Left ventricle myocardium inferior (tissue), 1 donor: ENCODE measurements around the gene TBX15. TPM values are rescaled to one million over a fixed set of nuclear protein-coding genes. Genes with fewer than 3 reads are reported as not detected.

Experiments used
- DNase-seq: peaks from one replicate; pipeline ENCODE4 v3.0.0-alpha.2; 2020
- H3K27ac ChIP-seq: fragments of 200-600 bp; replicated peaks from 2 replicates; pipeline ENCODE4 v1.8.0; 2021
- H3K27me3 ChIP-seq: fragments of 200-600 bp; 2 replicates; pipeline ENCODE4 v1.8.0; 2021; ENCODE audit warnings: low read depth
- H3K36me3 ChIP-seq: fragments of 200-600 bp; 2 replicates; pipeline ENCODE4 v1.8.0; 2021
- H3K4me1 ChIP-seq: fragments of 200-600 bp; 2 replicates; pipeline ENCODE4 v1.8.0; 2021
- H3K4me3 ChIP-seq: fragments of 200-600 bp; 2 replicates; pipeline ENCODE4 v1.8.0; 2021; ENCODE audit warnings: mild to moderate bottlenecking, moderate library complexity
- H3K9me3 ChIP-seq: fragments of 200-600 bp; replicated peaks from 2 replicates; pipeline ENCODE4 v1.8.0; 2021
- CTCF ChIP-seq: fragments of 200-600 bp; IDR thresholded peaks from 2 replicates; pipeline ENCODE4 v1.8.0; 2021; ENCODE audit warnings: antibody characterized with exemption, mild to moderate bottlenecking, borderline replicate concordance
- intact Hi-C: fragments of 100-400 bp; cut with micrococcal nuclease; formaldehyde crosslinking; loops from one replicate; pipeline ENCODE4 v1.11.0; 2022
- total RNA-seq: library from RNA; stranded (reverse); fragmentation: NEBNext Ultra II Directional; extraction: Animal tissue kit (Norgen Biotek cat#: 25700); gene quantifications from one replicate; pipeline ENCODE4 v1.2.1, GENCODE V29; 2021
- donor health status: DM: no; HTN: yes; CAD: no; lungs with severe emphysema.

Gene TBX15
- total RNA-seq, 1 donor from 2014 or later = 0.63 TPM

GRCh38 chr1:118944546-118944945 lies 43.6 kb downstream of the TBX15 start:
- H3K27me3 ChIP-seq = no peaks in the 10 kb centered on the region
- DNase-seq = no peak
- no peak overlapping the region for H3K27ac ChIP-seq
- H3K36me3 ChIP-seq = no peaks in the 10 kb centered on the region
- H3K9me3 ChIP-seq = no peaks in the 10 kb centered on the region
- no peak for TF ChIP-seq CTCF
- H3K4me3 ChIP-seq = no peak overlapping the region
- no peaks in the 10 kb centered on the region for H3K4me1 ChIP-seq
- intact Hi-C loops = no loop called here

DNA sequence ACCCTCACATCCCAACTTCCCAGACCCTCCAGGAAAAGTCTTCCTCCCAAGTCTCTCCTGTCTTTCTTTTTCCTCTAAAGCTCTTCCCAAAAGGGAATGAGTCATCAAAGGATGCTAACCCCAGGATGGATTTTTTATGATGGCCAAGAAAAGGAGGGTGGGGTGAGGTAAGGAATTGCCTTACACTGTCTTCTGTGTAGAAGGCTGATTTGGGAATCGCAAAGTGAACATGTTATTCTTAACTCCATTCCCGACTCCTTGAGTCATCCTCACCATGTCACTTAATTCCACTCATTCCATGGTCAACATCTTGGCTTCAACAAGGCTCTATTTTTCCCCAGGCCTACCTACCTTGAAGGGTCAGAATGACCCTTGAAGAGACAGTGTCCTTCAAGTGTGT lies 44.0 kb downstream of the TBX15 start:
- no peaks in the 10 kb centered on the region for H3K36me3 ChIP-seq

GRCh38 chr1:118940957-118941356 lies 47.2 kb downstream of the TBX15 start:
- H3K36me3 ChIP-seq = no peaks in the 10 kb centered on the region
- no peaks in the 10 kb centered on the region for H3K27me3 ChIP-seq
- no peaks in the 10 kb centered on the region for H3K4me1 ChIP-seq
- H3K4me3 ChIP-seq = no peak overlapping the region
- DNase-seq = no peak
- intact Hi-C loops = no loop called here
- no peak for TF ChIP-seq CTCF
- H3K9me3 ChIP-seq = no peaks in the 10 kb centered on the region
- no peak overlapping the region for H3K27ac ChIP-seq

More for the DNA sequence above, 44.0 kb downstream of the TBX15 start:
- Histone ChIP-seq H3K9me3 (no peaks in the 10 kb centered on the region), H3K27me3 (no peaks in the 10 kb centered on the region), H3K27ac (no peak overlapping the region), H3K4me3 (no peak overlapping the region), H3K4me1 (no peaks in the 10 kb centered on the region)
- no peak for TF ChIP-seq CTCF
- intact Hi-C loops = no loop called here
- no peak for DNase-seq

DNA sequence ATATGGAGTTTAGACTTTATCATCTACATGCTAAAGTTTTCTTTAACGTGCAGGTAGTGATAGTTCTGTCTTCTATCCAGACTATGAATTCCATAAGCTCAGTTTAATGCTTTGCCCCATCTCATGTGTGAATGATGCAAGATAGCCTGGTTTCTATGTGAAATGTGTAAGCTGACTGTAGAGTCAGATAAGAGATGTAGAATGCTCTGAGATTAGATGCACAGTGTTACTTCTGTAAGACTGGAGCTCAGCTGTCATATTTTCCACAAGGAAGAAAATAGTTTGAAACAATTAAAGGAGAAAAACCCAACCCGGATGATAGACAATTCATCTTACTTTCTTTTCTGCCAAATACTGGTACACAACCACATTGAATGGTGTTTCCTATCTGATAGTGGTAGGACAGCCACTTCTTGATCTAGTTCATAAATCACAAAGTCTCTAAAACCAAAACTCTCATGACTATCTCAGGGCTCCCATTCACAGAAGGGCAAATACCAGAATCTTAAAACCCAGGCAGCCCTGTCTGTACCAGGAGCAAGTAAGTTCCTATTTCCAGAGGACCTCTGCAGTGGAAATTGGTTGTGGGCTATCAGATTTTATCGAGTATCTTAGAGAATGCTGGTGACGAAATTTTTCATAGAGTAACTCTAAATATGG lies 50.6 kb downstream of the TBX15 start:
- H3K27ac ChIP-seq = no peak overlapping the region
- H3K4me3 ChIP-seq = no peak overlapping the region
- intact Hi-C loops = no loop called here
- H3K27me3 ChIP-seq = no peaks in the 10 kb centered on the region
- no peak for DNase-seq
- no peaks in the 10 kb centered on the region for H3K4me1 ChIP-seq
- no peaks in the 10 kb centered on the region for H3K36me3 ChIP-seq
- no peak for TF ChIP-seq CTCF
- no peaks in the 10 kb centered on the region for H3K9me3 ChIP-seq

- Histone ChIP-seq H3K27ac (no peak overlapping the region), H3K4me1 (no peaks in the 10 kb centered on the region), H3K9me3 (no peaks in the 10 kb centered on the region), H3K36me3 (no peaks in the 10 kb centered on the region), H3K4me3 (no peak overlapping the region), H3K27me3 (no peaks in the 10 kb centered on the region)
- intact Hi-C loops = no loop called here
- DNase-seq = no peak
- TF ChIP-seq CTCF = no peak
Measured at GRCh38 chr1:118934706-118935105, 53.4 kb downstream of the TBX15 start.
